GM18861 (cell line): ENCODE data around the gene ANGEL2.

Experiments used
- ATAC-seq: cut with Tn5 transposase; IDR thresholded peaks from one replicate; pipeline ENCODE4 v1.9.1; 2021; ENCODE audit not compliant: unreplicated experiment

Gene ANGEL2

DNA sequence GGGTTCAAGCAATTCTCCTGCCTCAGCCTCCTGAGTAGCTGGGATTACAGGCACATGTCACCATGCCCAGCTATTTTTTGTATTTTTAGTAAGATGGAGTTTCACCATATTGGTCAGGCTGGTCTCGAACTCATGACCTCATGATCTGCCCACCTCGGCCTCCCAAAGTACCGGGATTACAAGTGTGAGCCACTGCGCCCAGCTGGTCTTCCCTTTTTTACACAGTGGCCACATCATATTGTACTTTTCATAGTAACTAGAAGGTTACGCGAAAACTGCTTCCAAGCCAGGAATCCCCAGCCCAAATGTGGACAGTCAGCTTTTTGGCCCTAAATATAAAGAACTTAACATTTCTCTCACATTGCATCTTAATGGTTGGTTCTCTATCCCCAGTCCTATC, 61.2 kb downstream of the ANGEL2 start:
- ATAC-seq = no peak

DNA sequence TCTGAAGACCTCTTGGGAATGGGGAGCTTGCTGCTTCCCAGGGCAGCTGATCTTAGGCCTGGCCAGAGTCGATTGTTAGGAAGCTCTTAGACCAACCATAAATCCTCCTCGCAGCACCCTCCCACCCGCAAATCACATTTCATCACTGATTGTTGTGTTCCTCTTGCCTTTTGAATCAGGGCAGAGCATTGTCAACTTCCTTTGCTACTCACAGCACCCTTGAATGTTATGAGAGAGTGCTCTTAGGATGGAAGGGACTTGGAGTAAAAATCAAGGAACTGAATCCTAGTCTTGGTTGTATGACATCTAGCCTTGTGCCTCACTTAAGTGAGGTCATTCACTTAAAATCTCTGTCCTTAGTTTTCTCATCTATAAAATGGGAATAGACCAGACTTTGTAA, 62.3 kb downstream of the ANGEL2 start:
- ATAC-seq = no peak

DNA sequence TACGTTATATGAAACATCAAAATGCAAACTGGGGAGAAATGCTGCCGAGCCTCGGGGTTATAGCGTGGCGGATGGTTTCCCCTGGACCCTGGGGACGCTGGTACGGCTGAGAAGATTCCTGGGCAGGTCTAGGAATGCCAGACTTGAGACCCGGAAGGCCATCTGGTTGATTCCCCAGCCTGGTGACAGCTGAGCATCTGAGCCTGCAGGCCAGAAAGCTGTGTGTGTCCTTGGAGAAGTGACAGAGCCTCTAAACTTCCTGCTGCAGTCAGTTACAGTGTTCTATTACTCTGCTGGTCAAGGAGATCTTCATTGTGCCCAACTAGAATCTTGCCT, 63.1 kb downstream of the ANGEL2 start:
- no peak for ATAC-seq

DNA sequence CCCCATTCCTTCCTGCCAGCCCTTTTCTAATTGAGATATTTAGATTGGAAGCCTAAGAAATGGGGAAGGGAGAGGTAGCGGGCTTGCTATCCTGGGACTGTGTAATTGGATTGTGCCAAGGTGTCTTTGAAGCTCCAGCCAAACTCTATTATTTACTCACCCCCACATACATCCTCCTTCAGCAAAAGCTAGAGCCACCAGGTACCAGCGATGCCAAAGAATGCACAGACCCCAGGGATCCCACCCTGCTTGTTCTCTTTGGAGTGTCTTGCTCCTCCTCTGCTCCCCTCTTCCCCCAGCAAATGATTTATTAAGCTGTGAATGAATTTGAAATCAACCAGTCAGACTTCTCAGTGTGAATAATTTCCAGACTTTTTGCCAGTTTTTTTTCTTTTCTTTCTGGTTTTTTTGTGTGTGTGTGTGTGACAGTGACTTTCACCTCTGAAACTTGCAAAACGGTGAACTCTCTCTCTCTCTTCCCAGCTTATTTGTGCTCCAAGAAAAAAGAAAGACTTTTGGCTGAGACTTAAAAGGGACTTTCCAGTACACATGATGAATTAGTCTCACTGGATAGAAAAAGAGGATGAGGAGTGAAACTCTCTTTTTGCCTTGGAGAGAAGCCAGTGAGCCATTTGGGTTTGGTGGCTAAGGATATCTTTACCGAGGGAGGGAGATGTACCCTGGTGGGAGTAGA, 63.6 kb downstream of the ANGEL2 start:
- no peak for ATAC-seq

DNA sequence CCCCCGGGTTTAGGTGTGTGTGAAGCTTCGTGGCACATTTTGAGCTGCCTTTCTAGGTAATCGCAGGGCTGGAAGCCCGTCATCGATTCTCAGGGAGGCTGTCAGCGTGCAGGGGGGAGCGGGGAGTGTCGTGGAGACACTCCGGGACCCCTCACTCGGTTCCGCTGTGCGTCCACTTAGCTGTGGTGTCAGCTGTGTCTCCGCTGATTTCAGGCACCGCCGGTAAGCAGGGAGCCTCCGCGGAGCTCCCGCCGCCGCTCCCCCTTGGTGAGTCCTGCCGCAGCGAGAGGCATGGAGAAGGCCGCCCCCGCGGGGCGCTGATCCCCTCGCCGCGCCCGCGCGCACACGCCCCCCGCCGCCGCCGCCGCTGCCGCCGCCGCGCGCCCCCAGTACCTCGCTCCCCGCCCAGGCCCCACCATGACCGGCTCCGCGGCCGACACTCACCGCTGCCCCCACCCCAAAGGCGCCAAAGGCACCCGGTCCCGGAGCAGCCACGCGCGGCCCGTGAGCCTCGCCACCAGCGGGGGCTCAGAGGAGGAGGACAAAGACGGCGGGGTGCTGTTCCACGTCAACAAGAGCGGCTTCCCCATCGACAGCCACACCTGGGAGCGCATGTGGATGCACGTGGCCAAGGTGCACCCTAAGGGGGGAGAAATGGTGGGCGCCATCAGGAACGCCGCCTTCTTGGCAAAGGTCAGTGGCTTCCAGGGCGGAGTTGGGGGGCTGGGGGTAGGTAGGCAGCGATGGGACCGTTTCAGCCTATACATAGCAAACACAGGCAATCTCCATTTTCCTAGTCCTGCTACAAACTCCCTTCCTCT, 64.3 kb downstream of the ANGEL2 start:
- no peak for ATAC-seq

DNA sequence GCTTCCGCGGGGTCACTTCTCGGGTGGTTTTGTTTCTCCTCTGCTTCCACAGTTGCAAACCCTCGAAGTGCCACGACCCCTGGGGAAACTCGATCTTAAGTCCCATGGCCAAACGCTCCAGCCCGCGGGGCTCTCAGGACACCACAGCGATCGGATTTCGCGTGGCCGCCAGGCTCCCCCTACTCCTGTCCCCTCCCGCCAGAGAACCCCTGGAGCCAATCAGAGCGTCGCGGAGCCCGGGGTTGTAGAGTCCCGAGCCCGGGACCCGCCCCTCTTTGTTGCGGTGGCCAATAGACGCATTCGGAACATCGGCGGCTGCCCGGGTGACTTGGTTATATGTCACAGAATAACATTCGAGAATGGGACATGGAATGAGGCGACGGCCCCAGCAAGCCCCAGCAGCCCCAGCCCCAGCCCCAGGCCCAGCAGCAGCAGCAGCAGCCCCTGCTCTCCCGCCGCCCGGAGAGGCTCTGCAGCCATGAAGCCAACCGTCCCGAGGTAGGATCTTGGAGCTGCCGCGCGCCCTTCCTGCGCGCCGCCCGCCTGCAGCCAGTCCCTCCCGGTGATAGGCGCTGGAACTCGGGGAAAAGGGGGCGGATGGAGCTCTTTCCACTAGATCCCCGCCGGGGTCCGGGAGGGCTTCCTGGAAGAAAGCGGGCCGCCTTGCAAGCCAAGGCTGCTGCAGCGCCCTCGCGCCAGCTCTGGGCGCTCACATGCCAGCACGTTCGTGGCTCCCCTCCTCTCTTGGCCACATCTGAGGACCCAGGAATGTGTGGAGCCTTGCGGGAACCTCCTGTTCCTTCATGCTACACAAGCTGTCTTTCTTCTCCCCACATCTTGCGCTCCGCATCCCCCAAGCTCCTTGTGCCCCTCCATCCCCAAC, 65.2 kb downstream of the ANGEL2 start, which contains the start of gene VASH2:
TSS of gene VASH2 (plus strand) at position 299 of the 883 bp plus-strand sequence. CDS start 1,002 bp downstream, outside the sequence.
- ATAC-seq = peak; percentile 93

DNA sequence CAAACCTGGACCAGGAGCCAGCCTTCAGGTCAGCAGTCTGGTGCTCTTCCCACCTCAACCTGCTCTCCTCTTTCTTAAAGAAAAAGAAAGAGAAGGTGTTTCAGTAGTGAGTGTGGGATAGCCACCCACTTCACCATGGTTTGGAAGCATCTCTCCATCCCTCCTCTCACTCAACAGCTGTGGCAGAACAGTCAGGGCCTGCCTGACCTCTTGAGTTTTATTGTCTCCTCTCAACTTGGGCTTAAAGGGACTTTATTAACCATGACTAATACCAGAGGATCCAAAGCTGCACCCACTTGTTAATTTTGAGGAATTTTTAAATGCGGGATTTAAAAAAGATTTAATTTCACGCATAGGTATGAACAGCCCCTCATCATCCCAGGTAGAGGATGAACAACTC, 65.9 kb downstream of the ANGEL2 start:
- ATAC-seq = no peak

DNA sequence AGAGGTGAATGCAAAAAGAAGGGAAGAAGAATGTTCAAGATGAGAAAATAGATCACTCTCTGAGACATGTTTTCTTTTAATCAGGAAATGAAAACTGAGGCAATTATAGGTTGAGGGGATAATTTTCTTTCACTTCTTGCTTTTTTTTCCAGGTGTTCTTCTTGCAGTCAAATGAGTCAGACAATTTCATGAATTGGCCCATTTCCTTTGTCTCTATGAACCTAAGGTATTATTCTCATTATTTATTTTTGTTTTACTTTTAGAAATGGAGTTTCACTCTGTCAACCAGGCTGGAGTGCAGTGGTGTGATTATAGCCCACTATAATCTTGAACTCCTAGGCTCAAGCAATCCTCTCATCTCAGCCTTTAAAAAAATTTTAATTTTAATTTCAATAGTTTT, 68.8 kb downstream of the ANGEL2 start:
- ATAC-seq = no peak

DNA sequence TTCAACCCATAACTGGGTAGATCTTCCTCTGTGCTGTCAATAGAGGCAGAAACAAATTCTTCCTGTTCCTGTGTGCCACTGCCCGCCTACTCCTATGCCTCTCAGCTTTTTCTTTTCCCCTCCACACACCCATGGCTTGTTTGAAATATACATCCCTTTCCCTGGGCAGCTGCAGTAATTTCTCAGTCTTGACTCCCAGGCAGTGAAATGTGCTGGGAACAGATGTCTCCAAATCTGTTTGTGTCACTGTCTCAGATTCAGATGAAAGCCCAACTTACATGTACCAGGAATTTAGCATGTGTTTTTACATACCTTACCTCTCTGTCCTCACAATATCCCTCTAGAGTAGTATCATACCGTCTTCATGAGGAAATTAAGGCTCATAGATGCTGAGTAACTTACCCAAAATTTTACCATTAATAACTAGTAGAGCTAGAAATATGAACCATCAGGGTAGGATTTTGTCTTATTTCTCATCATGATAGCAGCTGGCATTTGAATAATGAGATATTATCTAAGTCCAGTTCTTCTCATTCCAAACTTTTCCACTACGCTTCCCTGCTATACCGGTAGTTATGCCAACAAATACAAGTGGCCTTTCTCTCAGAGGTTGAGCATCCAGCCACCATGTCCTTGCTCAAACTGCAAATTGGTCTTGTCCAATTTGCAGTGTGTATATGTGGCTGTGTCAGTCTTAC, 70.1 kb downstream of the ANGEL2 start:
- ATAC-seq = no peak

DNA sequence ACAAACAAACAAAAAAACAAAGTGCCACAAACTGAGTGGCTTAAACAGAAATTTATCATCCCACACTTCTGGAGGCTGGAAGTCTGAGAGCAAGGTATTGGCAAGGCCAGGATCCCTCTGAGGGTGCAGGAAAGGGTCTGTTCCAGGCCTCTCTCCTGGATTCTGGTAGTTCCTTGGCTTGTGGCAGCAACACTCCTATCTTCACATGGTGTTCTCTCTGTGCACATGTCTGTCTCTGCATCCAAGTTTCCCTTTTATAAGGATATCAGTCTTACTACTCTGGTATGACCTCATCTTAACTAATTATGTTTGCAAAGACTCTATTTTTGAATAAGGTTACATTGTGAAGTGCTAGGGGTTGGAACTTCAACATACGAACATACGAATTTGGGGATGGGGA, 70.6 kb downstream of the ANGEL2 start:
- no peak for ATAC-seq

DNA sequence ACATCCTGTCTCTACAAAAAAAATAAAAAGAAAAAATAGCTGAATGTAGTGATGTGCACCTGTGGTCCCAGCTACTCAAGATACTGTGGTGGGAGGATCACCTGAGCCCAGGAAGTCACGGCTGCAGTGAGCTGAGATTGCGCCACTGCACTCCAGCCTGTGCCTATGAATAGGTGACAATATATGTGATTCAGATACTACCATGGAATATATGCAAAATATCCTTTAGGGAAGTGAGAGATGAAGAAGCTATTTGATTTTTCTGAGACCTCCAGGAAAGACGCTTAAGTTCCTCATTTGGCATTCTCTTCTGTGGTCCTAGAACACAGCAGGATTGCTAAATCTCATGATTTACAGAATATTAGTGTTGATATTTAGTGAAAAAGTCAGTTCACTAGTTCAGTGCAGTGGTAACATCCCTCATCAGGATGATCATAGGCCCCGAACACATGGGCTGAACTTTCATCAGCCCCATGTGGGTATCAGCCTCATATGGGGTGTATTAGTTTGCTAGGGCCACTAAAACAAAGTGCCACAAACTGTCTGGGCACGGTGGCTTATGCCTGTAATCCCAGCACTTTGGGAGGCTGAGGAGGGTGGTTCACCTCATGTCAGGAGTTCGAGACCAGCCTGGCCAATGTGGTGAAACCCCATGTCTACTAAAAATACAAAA, 71.3 kb downstream of the ANGEL2 start:
- peak; percentile 41 for ATAC-seq

DNA sequence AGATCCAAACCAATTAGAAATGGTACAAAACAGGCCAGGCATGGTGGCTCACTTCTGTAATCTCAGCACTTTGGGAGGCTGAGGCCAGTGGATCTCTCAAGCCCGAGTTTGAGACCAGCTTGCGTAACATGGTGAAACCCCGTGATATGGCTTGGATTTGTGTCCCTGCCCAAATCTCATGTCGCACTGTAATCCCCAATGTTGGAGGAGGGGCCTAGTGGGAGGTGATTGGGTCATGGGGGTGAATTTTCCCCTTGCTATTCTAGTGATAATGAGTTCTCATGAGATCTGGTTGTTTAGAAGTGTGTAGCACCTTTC, 72.3 kb downstream of the ANGEL2 start:
- no peak for ATAC-seq

DNA sequence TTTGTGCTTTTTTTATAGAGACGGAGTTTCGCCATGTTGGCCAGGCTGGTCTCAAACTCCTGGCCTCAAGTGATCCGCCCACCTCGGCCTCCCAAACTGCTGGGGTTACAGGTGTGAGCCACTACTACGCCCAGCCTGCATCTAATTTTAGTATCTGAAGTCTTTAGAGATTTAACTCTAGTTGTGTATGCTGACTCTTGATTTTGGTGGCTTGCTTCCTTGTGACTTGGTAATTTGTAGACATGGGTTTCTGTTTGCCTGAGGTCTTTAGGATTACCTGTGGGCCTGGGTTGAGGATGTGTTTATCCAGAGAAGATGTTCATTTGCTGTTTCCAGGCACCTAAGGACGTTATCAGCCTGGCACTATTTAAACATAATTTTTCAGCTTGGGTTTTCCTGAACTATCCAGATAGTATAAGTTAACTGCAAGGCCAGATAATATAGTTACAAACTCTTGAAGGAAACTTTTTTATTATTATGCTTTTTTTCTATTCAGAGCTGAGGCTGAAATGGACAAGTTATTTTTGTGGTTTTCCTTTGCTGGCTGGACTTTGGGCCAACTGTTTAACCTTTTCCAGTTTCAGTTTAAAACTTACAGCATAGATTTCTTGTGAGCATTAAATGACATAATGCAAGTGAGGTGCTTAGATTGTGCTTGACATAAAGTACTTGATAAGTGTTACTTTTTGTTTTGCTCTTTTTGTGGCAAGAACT, 72.8 kb downstream of the ANGEL2 start:
- no peak for ATAC-seq
